GM19351 (cell line): ENCODE data around the gene THYN1.

Source experiments
- ATAC-seq: cut with Tn5 transposase; IDR thresholded peaks from one replicate; pipeline ENCODE4 v1.9.1; 2021; ENCODE audit warnings: mild to moderate bottlenecking, moderate library complexity; ENCODE audit not compliant: unreplicated experiment

Gene THYN1

GRCh38 chr11:134252346-134253187, 585 bp downstream of the THYN1 start:
- ATAC-seq = peak; percentile 26

GRCh38 chr11:134250675-134251074, 2.5 kb downstream of the THYN1 start:
- ATAC-seq = no peak

GRCh38 chr11:134250246-134250645, 2.9 kb downstream of the THYN1 start:
- ATAC-seq = no peak

GRCh38 chr11:134248910-134249480, 4.2 kb downstream of the THYN1 start:
- ATAC-seq = no peak

GRCh38 chr11:134246678-134247077, 6.5 kb downstream of the THYN1 start:
- no peak for ATAC-seq

- no peak for ATAC-seq
These were observed 7.1 kb downstream of the THYN1 start for GRCh38 chr11:134246100-134246499.

GRCh38 chr11:134245434-134245833, 7.7 kb downstream of the THYN1 start:
- no peak for ATAC-seq

- peak; percentile 94 for ATAC-seq
These were observed 8.6 kb downstream of the THYN1 start for GRCh38 chr11:134244593-134244992.

GRCh38 chr11:134243913-134244312, 9.2 kb downstream of the THYN1 start:
- ATAC-seq = no peak

- no peak for ATAC-seq
These were observed 10.8 kb downstream of the THYN1 start for GRCh38 chr11:134242376-134242775.

- ATAC-seq = no peak
These were observed 12.6 kb downstream of the THYN1 start for GRCh38 chr11:134240592-134240991.

GRCh38 chr11:134238956-134239355, 14.2 kb downstream of the THYN1 start:
- no peak for ATAC-seq

GRCh38 chr11:134237557-134237922, 15.6 kb downstream of the THYN1 start:
- ATAC-seq = no peak

GRCh38 chr11:134236834-134237556, 16.2 kb downstream of the THYN1 start:
- ATAC-seq = no peak

GRCh38 chr11:134235399-134235798, 17.8 kb downstream of the THYN1 start:
- ATAC-seq = no peak

GRCh38 chr11:134233729-134234179, 19.4 kb downstream of the THYN1 start:
- ATAC-seq = no peak

GRCh38 chr11:134231958-134232659, 21.0 kb downstream of the THYN1 start:
- no peak for ATAC-seq

GRCh38 chr11:134230339-134230738, 22.8 kb downstream of the THYN1 start:
- no peak for ATAC-seq

- ATAC-seq = no peak
These were observed 23.9 kb downstream of the THYN1 start for GRCh38 chr11:134229126-134229790.

- ATAC-seq = peak; percentile 60
These were observed 24.5 kb downstream of the THYN1 start for GRCh38 chr11:134228625-134229024.
